GM19324 (cell line): ENCODE data around the gene PPP4R2.

Experiments
- ATAC-seq: cut with Tn5 transposase; IDR thresholded peaks from one replicate; pipeline ENCODE4 v1.9.1; 2021; ENCODE audit warnings: mild to moderate bottlenecking, moderate library complexity; ENCODE audit not compliant: unreplicated experiment, low FRiP score

Gene PPP4R2

GRCh38 chr3:73021301-73021835 is 24.8 kb downstream of the PPP4R2 start:
- no peak for ATAC-seq

DNA sequence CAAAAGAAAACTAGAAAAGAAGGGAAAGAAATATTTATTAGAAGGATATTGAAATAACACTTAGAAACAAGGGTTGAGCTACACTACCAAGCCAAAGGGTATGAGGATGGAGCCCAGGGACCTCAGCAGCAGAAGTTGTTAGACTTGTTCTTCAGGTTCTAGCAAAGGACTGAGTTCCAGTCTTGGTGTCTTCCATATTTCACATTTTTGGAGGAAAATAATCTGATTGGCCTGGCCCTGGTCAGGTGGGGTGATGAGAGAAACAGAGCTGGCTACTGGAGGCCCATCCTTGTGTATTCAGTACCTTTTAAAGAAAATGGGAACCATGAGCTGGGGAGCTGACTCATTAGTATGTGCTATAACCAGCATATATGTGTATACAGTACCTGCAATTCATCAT is 28.2 kb downstream of the PPP4R2 start:
- ATAC-seq: no peak

DNA sequence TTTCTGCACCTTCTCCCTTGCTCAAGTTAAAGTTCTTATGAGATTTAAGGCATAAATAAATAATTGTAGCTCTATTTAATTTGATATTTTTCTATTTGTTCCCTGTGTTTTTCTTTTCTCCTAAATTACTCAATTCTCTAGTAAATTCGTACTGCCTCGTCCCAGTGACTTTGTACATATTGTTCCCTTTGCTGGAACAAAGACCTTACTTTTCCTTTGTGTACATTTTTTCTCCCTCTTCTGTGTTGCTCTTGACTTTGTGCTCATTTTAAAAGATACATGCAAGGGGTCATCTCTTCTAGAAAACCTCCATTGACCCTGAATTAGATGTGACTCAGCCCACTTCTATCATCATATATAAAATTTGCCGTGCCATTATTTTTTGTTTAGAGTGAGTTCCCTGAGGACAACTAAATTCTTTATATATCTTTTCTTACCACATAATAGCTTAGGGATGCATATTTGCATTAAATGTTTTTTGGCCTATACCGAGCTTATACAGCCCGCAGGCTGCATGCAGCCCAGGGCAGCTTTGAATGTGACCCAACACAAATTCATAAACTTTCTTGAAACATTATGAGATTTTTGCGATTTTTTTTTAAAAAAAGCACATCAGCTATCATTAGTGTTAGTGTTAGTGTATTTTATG is 29.6 kb downstream of the PPP4R2 start:
- no peak for ATAC-seq

GRCh38 chr3:73026760-73027113 is 30.1 kb downstream of the PPP4R2 start:
- ATAC-seq: no peak

- no peak for ATAC-seq
These were observed 32.2 kb downstream of the PPP4R2 start for GRCh38 chr3:73028803-73029202.

DNA sequence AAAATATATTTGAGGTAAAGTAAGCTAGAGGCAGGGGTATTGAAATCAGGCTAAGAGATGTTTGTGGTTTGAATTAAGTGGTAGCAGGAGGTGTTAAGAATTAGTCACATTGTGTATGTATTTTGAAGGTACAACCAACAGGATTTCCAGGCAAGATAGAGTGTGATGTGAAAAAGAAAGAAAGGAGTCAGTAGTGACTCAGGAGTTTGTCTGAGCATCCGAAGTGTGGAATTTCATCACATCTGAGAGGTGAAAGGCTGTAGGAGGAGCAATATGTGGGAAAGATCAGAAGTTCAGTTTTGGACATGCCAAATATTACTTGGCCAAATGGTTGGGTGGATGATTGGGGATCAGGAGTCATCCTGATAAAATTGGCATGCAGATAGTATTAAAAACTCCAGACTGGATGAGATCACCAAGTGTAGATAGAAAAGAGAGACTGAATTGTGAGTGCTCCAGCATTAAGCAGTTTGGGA is 32.7 kb downstream of the PPP4R2 start:
- ATAC-seq: no peak

DNA sequence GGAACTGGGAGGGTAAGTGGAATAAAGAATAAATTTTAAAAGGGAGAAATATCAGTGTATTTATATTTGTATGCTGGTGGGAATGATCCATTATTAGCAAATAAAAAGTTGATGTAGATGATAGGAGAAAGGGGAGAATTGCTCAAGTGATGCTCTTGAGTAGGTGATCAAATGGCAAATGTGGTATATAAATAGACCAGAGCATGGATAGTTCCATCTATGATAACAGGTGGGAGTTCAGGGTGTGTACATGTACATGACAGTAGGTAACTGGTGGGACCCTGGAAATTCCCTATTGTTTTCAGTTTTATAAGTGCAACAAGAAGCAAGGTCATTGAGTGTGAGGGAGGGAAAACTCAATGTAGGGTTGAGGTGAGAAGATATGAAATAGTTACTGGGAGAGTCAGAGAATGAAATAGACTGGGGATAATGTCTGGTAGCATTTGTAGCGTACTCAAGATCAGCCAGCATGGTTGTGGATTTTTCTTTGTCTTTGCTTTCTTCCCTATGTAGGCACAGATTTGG is 33.5 kb downstream of the PPP4R2 start:
- ATAC-seq: no peak

DNA sequence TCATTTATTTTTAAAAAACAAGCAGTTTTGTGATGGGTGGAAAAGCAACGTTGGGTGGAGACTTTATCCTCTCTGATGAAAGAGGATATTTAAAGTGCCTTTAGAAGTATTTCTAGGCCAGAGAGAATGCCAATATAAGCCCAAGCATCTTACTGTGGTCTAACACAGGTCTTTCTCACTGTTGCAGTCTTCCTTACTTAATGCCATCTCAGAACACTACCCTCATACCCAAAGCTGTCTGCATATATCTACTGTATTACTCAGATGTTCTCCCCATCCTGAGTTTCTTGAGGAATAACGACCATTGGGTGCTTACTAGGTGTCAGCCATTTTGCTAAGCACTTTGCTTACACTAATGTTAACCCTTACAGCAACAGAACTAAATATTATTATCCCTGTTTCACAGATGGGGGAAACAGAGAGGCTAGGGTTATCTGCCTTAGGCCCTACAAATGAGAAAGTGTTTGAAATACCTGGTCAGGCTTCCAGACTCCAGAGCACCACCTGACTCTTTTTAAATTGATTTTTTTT is 35.0 kb downstream of the PPP4R2 start:
- no peak for ATAC-seq

DNA sequence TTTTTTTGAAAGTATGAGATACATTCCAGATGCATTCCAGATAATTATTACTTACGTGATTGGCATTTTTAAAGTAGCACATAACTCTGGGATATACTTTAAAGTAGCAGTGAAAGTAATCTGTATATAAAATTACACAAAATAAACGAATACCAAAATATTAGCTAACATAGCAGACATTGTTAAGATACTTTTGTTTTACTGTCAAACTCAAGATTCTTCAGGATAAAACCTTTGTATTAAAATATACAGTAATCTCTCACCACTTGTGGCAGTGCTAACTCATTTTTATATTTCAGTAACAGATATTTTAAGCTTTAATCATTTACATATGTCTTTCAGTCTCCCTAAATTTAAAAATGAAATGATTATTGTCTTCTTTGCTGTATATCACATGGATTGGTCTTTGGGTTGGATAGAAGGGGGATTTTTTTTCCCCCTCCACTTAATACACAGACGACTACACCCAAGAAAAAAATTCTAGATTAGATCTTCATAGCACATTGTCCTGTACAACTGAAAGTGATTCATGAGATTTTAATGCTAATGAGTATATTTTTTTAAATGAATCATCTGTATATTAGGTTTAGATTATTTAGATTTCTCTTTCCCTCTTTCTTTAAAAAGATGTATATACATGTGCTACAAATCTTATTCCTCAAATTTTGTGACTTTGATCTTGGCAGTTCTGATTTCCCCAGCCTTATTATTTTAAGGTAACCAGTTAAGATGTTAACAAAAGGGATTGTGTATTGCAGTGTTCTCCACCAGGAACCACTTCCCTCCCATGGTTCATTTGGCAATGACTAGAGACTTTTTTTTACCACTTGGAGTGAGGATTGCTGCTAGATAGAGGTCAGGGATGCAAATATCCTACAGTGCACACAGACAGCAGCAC is 40.3 kb downstream of the PPP4R2 start:
- ATAC-seq: no peak

DNA sequence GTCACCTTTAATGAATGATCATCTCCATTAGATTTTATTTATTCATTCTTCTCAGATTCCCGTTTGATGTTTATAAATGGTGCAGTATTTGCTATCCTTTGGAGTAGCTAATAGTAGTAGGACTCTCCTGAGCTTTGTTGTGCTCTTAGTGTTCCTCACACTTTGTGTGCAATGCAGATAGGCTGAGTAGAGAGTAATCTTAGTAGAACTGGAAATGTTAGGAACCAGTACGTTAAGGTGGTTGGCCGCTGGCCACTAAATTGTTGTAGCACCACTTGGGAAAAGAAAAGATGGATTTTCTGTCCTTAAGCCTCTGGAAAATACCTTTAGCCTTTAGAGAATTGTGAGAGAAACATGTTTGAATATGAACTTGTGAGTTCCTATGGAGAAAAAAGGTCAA is 44.9 kb downstream of the PPP4R2 start:
- no peak for ATAC-seq

DNA sequence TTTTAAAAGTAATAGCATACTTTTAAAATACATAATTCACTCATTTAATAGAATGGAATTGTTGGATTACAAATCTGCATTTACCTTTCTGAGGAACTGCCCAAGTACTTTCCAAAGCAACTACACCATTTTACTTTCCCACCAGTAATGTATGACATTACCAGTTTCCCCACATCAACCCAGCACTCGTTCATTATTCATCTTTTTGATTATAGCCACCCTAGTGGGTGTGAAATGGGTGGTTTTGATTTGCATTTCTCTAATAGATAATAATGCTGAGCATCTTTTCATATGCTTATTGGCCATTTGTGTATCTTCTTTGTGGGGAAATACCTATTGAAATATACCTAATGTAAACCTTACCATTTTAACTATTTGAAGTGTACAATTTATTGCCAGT is 46.8 kb downstream of the PPP4R2 start:
- no peak for ATAC-seq

- no peak for ATAC-seq
These were observed 48.8 kb downstream of the PPP4R2 start for GRCh38 chr3:73045391-73045790.

DNA sequence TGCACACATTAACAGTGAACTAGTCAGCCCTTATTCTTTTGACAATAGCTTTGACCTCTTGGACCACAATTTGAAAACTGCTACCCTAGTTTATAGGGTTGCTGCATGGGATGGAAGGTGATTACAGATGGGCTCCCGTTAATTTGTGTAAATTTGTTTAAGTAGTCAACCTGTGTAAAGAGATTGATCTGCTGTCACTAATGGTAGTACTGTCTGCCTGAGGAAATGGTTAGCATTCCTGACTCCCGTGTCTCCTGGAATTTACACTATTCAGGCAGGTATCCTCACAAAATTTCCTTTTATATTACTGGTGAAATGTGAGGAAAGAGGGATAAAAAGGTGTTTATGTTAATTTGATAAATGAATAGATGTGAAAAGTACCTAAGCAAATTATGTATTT is 49.6 kb downstream of the PPP4R2 start:
- ATAC-seq: no peak

DNA sequence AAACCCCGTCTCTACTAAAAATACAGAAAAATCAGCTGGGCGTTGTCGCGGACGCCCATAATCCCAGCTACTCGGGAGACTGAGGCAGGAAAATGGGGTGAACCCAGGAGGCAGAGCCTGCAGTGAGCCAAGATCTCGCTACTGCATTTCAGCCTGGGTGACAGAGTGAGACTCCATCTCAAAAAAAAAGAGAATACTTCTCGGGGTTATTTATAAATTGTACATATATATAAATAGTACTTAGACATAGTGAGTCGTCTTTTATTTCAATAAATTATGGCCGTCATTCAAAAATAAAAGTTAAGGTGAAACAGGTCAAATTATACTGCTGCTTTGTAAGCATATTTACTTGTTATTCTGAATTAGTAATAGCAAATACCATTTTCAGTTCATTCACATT is 52.7 kb downstream of the PPP4R2 start:
- ATAC-seq: no peak

DNA sequence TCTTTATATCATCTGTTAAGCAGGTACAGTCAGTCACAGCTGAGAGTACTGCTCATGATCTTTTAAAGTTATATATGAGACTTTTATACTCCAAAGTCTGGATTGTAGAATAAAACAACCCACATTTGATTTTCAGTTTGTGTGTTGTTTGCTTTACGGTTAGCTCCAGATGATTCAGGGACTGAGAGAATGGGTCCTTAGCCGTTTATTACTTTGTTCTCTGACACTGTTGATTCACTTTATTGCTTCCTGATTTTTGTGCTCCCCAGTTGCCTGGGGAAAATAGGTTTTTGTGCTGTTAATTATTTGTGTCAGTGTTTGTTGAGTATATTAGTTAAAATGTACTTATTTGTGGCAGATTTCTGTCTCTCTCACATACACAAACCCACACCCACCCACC is 56.2 kb downstream of the PPP4R2 start:
- no peak for ATAC-seq

GRCh38 chr3:73055583-73055982 is 59.0 kb downstream of the PPP4R2 start:
- no peak for ATAC-seq

DNA sequence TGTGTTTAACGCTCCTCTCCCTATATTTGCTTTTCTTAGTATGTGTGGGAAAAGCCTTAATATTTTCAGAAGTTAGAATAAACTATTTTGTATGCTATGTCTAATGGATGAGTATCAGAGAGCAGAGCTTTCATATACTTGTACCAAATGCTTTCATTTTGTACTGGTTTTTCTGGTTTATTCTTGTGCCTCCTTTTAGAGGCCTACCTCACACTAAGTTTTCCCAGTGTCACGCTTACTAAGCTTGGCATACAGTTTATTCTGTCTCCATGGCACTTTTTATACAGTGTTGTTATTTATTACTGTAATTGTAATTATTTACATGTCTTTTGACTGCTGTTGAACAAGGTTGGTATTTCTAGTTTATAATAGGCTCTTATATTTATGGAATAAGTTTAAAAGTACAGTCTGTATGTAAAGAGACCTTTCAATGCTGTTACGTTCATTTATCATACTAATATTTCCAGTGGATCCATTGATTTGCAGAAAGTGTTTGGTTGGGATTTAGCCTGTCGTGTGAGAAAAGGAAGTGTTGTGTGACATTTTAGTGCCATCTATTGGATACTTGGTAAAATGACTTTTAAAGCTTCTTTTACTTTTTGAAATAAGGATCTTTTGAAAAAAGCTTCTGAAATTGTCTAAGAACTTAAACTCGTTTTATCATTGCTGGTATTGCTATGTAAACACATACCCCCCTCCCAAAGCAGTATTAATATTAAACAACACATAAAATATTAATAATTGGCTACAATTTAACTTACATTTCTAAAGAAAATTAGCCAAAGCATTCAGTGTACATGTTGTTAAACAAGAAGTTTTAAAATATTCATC is 59.6 kb downstream of the PPP4R2 start:
- no peak for ATAC-seq

DNA sequence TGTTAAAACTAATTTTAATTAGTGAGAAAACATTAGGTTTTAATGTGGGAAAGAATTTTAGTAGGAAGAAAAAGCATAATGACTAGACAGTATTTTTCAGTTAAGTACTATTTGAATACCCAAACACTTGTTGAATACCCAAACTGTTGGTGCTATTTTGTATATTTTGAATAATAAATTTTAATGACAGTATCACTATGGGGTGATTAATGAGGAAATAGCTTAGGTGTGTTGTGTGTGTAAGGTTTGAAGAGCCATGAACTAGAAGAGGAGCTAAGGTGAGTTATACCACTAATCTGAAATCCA is 60.2 kb downstream of the PPP4R2 start:
- no peak for ATAC-seq

- ATAC-seq: no peak
These were observed 63.7 kb downstream of the PPP4R2 start for GRCh38 chr3:73060302-73060723.

DNA sequence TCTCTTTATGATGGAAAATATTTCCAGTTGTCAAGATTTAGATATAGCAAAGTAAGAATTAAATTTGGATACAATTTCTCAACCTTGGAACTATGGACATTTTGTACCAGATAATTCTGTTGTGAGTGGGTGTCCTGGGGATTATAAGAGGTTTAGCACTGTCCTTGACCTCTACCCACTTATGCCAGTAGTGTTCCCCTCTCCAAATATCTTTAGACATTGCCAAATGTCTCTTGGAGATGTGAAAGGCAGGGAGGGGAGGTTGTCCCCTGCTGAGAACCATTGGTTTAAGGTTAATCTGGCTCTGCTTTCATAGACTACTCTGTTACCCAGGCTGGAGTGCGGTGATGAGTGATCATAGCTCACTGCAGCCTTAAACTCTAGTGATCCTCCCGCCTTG is 64.8 kb downstream of the PPP4R2 start, which contains the start of gene EBLN2:
TSS of gene EBLN2 (plus strand) at position 244 of the 400 bp plus-strand sequence. CDS start 423 bp downstream, outside the sequence.
- ATAC-seq: no peak
